OCI-LY3 (cell line): ENCODE data around the gene VTI1A.
"Not testable (repeated sequence)": the region's sequence is repeated elsewhere in the genome, so short reads cannot be mapped to it uniquely, and the experiment has no call there.

ENCODE experiments used
- EZH2phosphoT487 ChIP-seq: fragments of 200-600 bp; shearing (Covaris generic); IDR thresholded peaks from 2 replicates; pipeline ENCODE4 v1.6.1; 2018; ENCODE audit warnings: antibody characterized with exemption, mixed run types, low read depth
- TF ChIP-seq, protein P1 (sequence below): fragments of 200-600, 300-600 bp; sonication (generic); IDR thresholded peaks from 2 replicates; pipeline ENCODE4 v1.5.1; 2014; ENCODE audit warnings: antibody characterized with exemption, low read length, low read depth

DNA sequence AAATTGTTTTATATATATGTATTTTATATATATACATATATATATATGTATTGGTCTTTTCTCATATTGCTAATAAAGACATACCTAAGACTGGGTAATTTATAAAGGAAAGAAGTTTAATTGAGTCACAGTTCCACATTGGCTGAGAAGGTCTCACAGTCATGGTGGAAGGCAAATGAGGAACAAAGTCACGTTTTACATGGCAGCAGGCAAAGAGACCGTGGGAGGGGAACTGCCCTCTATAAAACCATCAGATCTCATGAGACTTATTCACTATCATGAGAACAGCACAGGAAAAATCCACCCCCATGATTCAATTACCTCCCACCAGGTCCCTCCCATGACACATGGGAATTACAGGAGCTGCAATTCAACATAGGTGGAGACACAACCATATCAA lies 416.4 kb downstream of the VTI1A start:
- TF ChIP-seq, protein P1, sequence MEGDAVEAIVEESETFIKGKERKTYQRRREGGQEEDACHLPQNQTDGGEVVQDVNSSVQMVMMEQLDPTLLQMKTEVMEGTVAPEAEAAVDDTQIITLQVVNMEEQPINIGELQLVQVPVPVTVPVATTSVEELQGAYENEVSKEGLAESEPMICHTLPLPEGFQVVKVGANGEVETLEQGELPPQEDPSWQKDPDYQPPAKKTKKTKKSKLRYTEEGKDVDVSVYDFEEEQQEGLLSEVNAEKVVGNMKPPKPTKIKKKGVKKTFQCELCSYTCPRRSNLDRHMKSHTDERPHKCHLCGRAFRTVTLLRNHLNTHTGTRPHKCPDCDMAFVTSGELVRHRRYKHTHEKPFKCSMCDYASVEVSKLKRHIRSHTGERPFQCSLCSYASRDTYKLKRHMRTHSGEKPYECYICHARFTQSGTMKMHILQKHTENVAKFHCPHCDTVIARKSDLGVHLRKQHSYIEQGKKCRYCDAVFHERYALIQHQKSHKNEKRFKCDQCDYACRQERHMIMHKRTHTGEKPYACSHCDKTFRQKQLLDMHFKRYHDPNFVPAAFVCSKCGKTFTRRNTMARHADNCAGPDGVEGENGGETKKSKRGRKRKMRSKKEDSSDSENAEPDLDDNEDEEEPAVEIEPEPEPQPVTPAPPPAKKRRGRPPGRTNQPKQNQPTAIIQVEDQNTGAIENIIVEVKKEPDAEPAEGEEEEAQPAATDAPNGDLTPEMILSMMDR, result not testable (repeated sequence)
- not testable (repeated sequence) for TF ChIP-seq EZH2phosphoT487
